Neural progenitor cell (in vitro differentiated cells): ENCODE results near the gene DNMT1. TPM values are rescaled to one million over a fixed set of nuclear protein-coding genes. Genes with fewer than 3 reads are reported as not detected.

ENCODE experiments used
- DNase-seq: peaks from one replicate; pipeline ENCODE4 v3.0.0-alpha.2; 2016; ENCODE audit warnings: low spot score
- H2AFZ ChIP-seq: fragments of 200-600 bp; sonication (generic); replicated peaks from 2 replicates; pipeline ENCODE4 v1.6.1; 2016; ENCODE audit warnings: antibody characterized with exemption
- H3F3A ChIP-seq: fragments of 200-600 bp; sonication (generic); 2 replicates; pipeline ENCODE4 v1.6.1; 2016; ENCODE audit warnings: antibody characterized with exemption, low read depth
- H3K27ac ChIP-seq: fragments of 200-600 bp; sonication (generic); 2 replicates; pipeline ENCODE4 v1.5.1; 2016; ENCODE audit warnings: mild to moderate bottlenecking
- H3K27me3 ChIP-seq: fragments of 200-600 bp; sonication (generic); 2 replicates; pipeline ENCODE4 v1.6.1; 2016; ENCODE audit warnings: mild to moderate bottlenecking, moderate library complexity
- H3K36me3 ChIP-seq: fragments of 200-600 bp; sonication (generic); 2 replicates; pipeline ENCODE4 v1.5.1; 2016
- H3K4me1 ChIP-seq: fragments of 200-600 bp; sonication (generic); 2 replicates; pipeline ENCODE4 v1.6.1; 2016; ENCODE audit warnings: mixed run types
- H3K4me2 ChIP-seq: fragments of 200-600 bp; sonication (generic); 2 replicates; pipeline ENCODE4 v1.6.1; 2016
- H3K4me3 ChIP-seq: fragments of 200-600 bp; sonication (generic); 2 replicates; pipeline ENCODE4 v1.5.1; 2016
- H3K79me2 ChIP-seq: fragments of 200-600 bp; sonication (generic); 2 replicates; pipeline ENCODE4 v1.6.1; 2016; ENCODE audit warnings: low read depth
- H3K9ac ChIP-seq: fragments of 200-600 bp; sonication (generic); 2 replicates; pipeline ENCODE4 v1.6.1; 2016
- H3K9me3 ChIP-seq: fragments of 200-600 bp; sonication (generic); 2 replicates; pipeline ENCODE4 v1.5.1; 2016; ENCODE audit warnings: low read depth
- H4K20me1 ChIP-seq: fragments of 200-600 bp; sonication (generic); 2 replicates; pipeline ENCODE4 v1.6.1; 2016; ENCODE audit warnings: low read depth
- H3K27ac Mint-ChIP-seq: 3 replicates; pipeline ENCODE4 v1.8.0; 2021; ENCODE audit warnings: mixed read lengths
- H3K27me3 Mint-ChIP-seq: 2 replicates; pipeline ENCODE4 v1.8.0; 2022; ENCODE audit warnings: low read depth, mild to moderate bottlenecking, inconsistent platforms, moderate library complexity, mixed read lengths; ENCODE audit not compliant: insufficient read depth
- H3K36me3 Mint-ChIP-seq: 3 replicates; pipeline ENCODE4 v1.8.0; 2021; ENCODE audit warnings: mixed read lengths
- H3K4me1 Mint-ChIP-seq: 3 replicates; pipeline ENCODE4 v1.8.0; 2021; ENCODE audit warnings: mixed read lengths
- H3K4me3 Mint-ChIP-seq: 3 replicates; pipeline ENCODE4 v1.8.0; 2021; ENCODE audit warnings: mild to moderate bottlenecking, moderate library complexity, mixed read lengths
- H3K9me3 Mint-ChIP-seq: 3 replicates; pipeline ENCODE4 v1.8.0; 2020; ENCODE audit warnings: mixed read lengths
- EZH2 ChIP-seq: fragments of 200-600 bp; sonication (generic); IDR thresholded peaks from 2 replicates; pipeline ENCODE4 v1.6.1; 2017; ENCODE audit warnings: antibody characterized with exemption, mild to moderate bottlenecking, moderate library complexity
- EZH2phosphoT487 ChIP-seq: fragments of 200-600 bp; sonication (generic); IDR thresholded peaks from 2 replicates; pipeline ENCODE4 v1.6.1; 2017; ENCODE audit warnings: antibody characterized with exemption
- total RNA-seq: library from RNA; depleted of rRNA; stranded (reverse); fragments of >200 nt; gene quantifications from 2 replicates; pipeline ENCODE4 v1.2.3, GENCODE V29; 2015; ENCODE audit warnings: low replicate concordance
- TF ChIP-seq, protein P1 (sequence below): fragments of 200-600 bp; sonication (generic); IDR thresholded peaks from 2 replicates; pipeline ENCODE4 v1.5.1; 2017; ENCODE audit warnings: antibody characterized with exemption, mild to moderate bottlenecking

Gene DNMT1
- total RNA-seq, 1 donor from 2014 or later: 203 TPM

DNA sequence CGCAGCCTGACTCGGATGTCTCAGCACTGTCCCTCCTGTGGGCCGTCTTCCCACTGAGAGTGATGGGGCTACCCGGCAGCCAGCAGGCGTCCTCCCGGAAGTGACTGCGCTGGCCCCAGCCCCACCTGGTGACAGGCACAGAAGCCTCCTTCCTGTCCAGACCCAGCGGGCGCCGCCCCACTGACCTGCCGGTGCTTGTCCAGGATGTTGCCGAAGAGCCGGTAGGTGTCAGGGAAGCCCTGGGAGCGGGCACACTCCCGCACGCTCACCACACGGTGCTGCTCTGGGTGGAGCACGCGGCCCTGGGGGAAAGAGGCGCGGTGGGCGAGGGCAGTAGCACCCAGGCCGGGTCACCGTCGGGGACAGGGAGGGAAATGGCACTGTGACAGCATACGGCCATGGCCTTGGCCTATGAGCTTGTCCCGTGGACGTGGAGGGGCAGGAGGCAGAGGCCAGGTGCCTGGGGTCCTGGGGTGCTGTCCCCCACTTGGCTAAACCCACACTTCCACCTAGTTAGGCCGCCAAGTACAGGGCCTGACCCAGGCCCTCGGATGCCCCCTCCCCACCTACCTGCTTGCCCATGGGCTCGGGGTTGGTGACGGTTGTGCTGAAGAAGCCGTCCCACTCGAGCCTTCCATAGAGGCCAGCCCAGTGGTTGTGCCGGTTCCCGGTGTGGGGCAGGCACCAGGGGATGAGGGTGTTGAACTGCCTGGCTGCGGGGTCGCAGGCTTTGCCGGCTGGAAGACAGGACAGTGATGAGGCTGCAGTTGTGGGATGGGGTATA lies 59.0 kb downstream of the DNMT1 start:
- no peak for DNase-seq
- no peak for TF ChIP-seq EZH2
- no peak for TF ChIP-seq EZH2phosphoT487
- TF ChIP-seq, protein P1, sequence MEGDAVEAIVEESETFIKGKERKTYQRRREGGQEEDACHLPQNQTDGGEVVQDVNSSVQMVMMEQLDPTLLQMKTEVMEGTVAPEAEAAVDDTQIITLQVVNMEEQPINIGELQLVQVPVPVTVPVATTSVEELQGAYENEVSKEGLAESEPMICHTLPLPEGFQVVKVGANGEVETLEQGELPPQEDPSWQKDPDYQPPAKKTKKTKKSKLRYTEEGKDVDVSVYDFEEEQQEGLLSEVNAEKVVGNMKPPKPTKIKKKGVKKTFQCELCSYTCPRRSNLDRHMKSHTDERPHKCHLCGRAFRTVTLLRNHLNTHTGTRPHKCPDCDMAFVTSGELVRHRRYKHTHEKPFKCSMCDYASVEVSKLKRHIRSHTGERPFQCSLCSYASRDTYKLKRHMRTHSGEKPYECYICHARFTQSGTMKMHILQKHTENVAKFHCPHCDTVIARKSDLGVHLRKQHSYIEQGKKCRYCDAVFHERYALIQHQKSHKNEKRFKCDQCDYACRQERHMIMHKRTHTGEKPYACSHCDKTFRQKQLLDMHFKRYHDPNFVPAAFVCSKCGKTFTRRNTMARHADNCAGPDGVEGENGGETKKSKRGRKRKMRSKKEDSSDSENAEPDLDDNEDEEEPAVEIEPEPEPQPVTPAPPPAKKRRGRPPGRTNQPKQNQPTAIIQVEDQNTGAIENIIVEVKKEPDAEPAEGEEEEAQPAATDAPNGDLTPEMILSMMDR: no peak
- Histone ChIP-seq H3K36me3 (peaks cover 3% of the 10 kb centered on the region), H3F3A (no peaks in the 10 kb centered on the region), H3K9ac (no peak overlapping the region), H3K27me3 (no peaks in the 10 kb centered on the region), H3K4me2 (no peak overlapping the region), H3K79me2 (no peaks in the 10 kb centered on the region), H3K4me3 (no peak overlapping the region), H4K20me1 (no peaks in the 10 kb centered on the region), H3K4me1 (no peaks in the 10 kb centered on the region), H3K27ac (no peak overlapping the region), H3K9me3 (no peaks in the 10 kb centered on the region), H2AFZ (no peak overlapping the region)
- peaks cover 8% of the 10 kb centered on the region for H3K27me3 Mint-ChIP-seq
- no peaks in the 10 kb centered on the region for H3K4me1 Mint-ChIP-seq
- H3K27ac Mint-ChIP-seq: no peak overlapping the region
- peaks cover 13% of the 10 kb centered on the region for H3K36me3 Mint-ChIP-seq
- no peaks in the 10 kb centered on the region for H3K9me3 Mint-ChIP-seq
- no peak overlapping the region for H3K4me3 Mint-ChIP-seq

DNA sequence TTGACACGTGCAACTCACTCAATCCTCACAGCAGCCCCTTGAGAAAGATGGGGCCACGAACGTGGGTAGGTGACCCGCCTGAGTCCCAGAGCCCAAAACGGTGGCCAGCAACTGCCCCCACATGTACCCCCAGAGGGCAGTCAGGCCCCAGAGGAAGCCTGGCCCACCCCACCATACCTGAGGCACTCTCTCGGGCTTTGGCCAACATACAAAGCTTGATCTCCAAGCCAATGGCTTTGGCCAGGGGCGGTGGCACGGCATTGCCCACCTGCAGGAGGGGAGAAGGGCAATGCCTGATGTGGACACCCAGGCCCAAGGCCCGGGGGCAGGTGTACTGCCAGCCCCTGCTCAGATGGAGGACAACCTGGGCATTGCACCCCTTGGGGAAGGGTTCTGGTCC lies 60.7 kb downstream of the DNMT1 start:
- H3K9me3 Mint-ChIP-seq: no peaks in the 10 kb centered on the region
- no peak for DNase-seq
- H3K4me3 Mint-ChIP-seq: no peak overlapping the region
- H3F3A ChIP-seq: no peaks in the 10 kb centered on the region
- H3K4me1 ChIP-seq: no peaks in the 10 kb centered on the region
- H3K27ac ChIP-seq: no peak overlapping the region
- H3K79me2 ChIP-seq: no peaks in the 10 kb centered on the region
- no peak overlapping the region for H3K9ac ChIP-seq
- H3K9me3 ChIP-seq: no peaks in the 10 kb centered on the region
- TF ChIP-seq, protein P1: no peak
- TF ChIP-seq EZH2 (no peak), EZH2phosphoT487 (no peak)
- H3K4me2 ChIP-seq: no peak overlapping the region
- no peak overlapping the region for H3K27ac Mint-ChIP-seq
- peaks cover 15% of the 10 kb centered on the region for H3K36me3 Mint-ChIP-seq
- H3K4me3 ChIP-seq: no peak overlapping the region
- peaks cover 7% of the 10 kb centered on the region for H3K27me3 Mint-ChIP-seq
- H3K36me3 ChIP-seq: peaks cover 3% of the 10 kb centered on the region
- H3K4me1 Mint-ChIP-seq: no peaks in the 10 kb centered on the region
- H2AFZ ChIP-seq: no peak overlapping the region
- H4K20me1 ChIP-seq: no peaks in the 10 kb centered on the region
- H3K27me3 ChIP-seq: no peaks in the 10 kb centered on the region

DNA sequence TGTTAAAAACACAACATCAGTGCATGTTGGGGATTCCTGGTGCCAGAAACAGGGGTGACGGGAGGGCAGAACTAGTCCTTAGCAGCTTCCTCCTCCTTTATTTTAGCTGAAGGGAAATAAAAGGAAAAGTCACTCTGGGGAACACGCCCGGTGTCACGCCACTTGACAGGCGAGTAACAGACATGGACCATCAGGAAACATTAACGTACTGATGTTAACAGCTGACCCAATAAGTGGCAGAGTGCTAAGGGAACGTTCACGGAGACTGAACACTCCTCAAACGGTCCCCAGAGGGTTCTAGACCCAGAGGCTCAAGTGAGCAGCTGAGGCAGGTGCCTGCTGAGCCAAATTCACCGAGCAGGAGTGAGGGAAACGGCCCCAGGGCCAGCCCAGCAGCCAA lies 61.2 kb downstream of the DNMT1 start:
- Histone ChIP-seq H2AFZ (no peak overlapping the region), H3F3A (no peaks in the 10 kb centered on the region), H3K4me1 (no peaks in the 10 kb centered on the region), H3K36me3 (peaks cover 3% of the 10 kb centered on the region), H3K9me3 (no peaks in the 10 kb centered on the region), H3K4me3 (no peak overlapping the region), H3K9ac (no peak overlapping the region), H3K27me3 (no peaks in the 10 kb centered on the region), H3K79me2 (no peaks in the 10 kb centered on the region), H4K20me1 (no peaks in the 10 kb centered on the region), H3K4me2 (no peak overlapping the region), H3K27ac (no peak overlapping the region)
- Mint-ChIP-seq H3K27ac (no peak overlapping the region), H3K36me3 (peaks cover 15% of the 10 kb centered on the region), H3K4me3 (no peak overlapping the region), H3K27me3 (peaks cover 3% of the 10 kb centered on the region), H3K4me1 (no peaks in the 10 kb centered on the region), H3K9me3 (no peaks in the 10 kb centered on the region)
- no peak for DNase-seq
- no peak for TF ChIP-seq EZH2phosphoT487
- TF ChIP-seq EZH2: no peak
- TF ChIP-seq, protein P1: no peak
